Ectodermal cell (in vitro differentiated cells): Measurements from ENCODE around the gene SMG1.

Experiments
- H3K27ac ChIP-seq: 2 replicates; pipeline ENCODE4 v1.7.0; 2013; ENCODE audit warnings: mild to moderate bottlenecking, low read depth, low read length; ENCODE audit not compliant: insufficient read depth, poor library complexity, severe bottlenecking
- H3K27me3 ChIP-seq: 2 replicates; pipeline ENCODE4 v1.7.0; 2013; ENCODE audit warnings: mild to moderate bottlenecking, low read length; ENCODE audit not compliant: insufficient read depth, control insufficient read depth, poor library complexity, severe bottlenecking
- H3K36me3 ChIP-seq: one replicate; pipeline ENCODE4 v1.7.0; 2013; ENCODE audit warnings: low read length; ENCODE audit not compliant: control insufficient read depth, insufficient read depth
- H3K4me1 ChIP-seq: one replicate; pipeline ENCODE4 v1.7.0; 2013; ENCODE audit warnings: low read length; ENCODE audit not compliant: control insufficient read depth, insufficient read depth
- H3K4me3 ChIP-seq: 2 replicates; pipeline ENCODE4 v1.7.0; 2013; ENCODE audit warnings: low read depth, low read length, control low read depth; ENCODE audit not compliant: insufficient read depth
- H3K9me3 ChIP-seq: 2 replicates; pipeline ENCODE4 v1.7.0; 2013; ENCODE audit warnings: mild to moderate bottlenecking, low read length, moderate library complexity; ENCODE audit not compliant: control insufficient read depth
- WGBS, 2 experiments: methylation state at CpG; one replicate each; pipeline ENCODE4 v1.1.7; 2013; ENCODE audit warnings: missing lambda C conversion rate in 2 of 2; 5-methylcytosine and 5-hydroxymethylcytosine counted together

Gene SMG1

DNA sequence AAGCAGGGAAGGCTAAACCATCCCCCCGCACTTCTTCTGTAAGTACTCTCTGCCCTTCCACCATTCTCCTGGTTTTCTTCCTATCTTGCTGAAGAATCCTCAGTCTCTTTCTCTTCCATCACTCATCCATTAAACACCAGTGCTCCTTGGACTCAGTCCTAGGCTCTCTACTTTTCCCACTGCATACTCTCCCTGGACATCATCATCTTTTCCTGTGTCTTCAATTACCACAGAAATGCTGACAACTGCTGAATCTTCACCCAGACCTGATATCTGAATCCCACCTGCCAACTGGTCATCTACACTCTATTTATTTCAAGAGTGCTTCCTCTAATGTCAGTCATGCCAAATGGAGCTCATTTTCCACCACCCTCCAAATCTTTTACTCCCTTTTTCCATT, 71.0 kb downstream of the SMG1 start:
- Histone ChIP-seq H3K36me3 (peaks cover 23% of the 10 kb centered on the region), H3K27me3 (no peaks in the 10 kb centered on the region), H3K4me3 (no peak overlapping the region), H3K9me3 (no peaks in the 10 kb centered on the region), H3K4me1 (no peaks in the 10 kb centered on the region), H3K27ac (no peak overlapping the region)
- WGBS, 2 experiments: 88 to 95% methylated on average over 1 of the region's 1 CpG

DNA sequence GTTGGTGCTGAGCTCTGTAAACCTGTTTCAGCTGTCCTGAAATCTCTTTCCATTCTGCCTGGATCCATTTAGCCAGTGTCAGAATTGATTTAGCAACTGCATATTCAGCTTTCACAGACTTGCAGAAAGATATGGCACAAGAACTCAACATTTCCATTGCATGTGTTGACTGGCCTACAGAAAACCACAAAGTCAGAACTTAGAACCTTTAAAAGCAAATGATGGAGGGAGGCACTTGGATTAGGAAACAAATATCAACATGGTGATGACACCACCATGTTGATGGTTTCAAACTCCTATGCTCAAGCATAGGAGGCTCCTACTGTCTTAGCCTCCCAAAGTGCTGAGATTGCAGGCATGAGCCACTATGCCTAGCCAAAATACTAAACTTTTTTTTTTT, 72.5 kb downstream of the SMG1 start:
- Histone ChIP-seq H3K27ac (no peak overlapping the region), H3K4me1 (no peaks in the 10 kb centered on the region), H3K4me3 (no peak overlapping the region), H3K9me3 (no peaks in the 10 kb centered on the region), H3K27me3 (no peaks in the 10 kb centered on the region), H3K36me3 (peaks cover 31% of the 10 kb centered on the region)

GRCh38 chr16:18852647-18853046, 73.6 kb downstream of the SMG1 start:
- 83 to 100% methylated on average over 1 of the region's 1 CpG for WGBS, 2 experiments
- Histone ChIP-seq H3K9me3 (no peaks in the 10 kb centered on the region), H3K27ac (no peak overlapping the region), H3K4me1 (no peaks in the 10 kb centered on the region), H3K27me3 (no peaks in the 10 kb centered on the region), H3K36me3 (peaks cover 35% of the 10 kb centered on the region), H3K4me3 (no peak overlapping the region)

DNA sequence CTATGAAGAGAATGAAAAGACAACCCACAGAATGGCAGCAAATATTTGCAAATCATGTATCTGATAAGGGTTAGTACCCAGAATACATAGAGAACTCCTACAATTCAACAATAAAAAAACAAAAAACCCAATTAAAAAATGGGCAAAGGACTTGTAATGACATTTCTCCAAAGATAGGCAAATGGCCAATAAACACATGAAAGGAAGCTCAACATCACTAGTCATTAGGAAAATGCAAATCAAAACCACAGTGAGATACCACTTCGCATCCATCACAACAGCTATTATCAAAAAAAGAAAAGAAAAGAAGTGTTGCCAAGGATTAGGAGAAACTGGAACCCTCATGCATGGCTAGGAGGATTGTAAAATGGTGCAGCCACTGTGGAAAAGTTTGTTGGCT, 79.8 kb downstream of the SMG1 start:
- Histone ChIP-seq H3K27ac (no peak overlapping the region), H3K4me1 (no peaks in the 10 kb centered on the region), H3K9me3 (no peaks in the 10 kb centered on the region), H3K4me3 (no peak overlapping the region), H3K36me3 (peaks cover 54% of the 10 kb centered on the region), H3K27me3 (no peaks in the 10 kb centered on the region)
- WGBS, 2 experiments: 100% methylated on average over 1 of the region's 1 CpG; no CpG with 5 or more reads in 1 of the 2 experiments

DNA sequence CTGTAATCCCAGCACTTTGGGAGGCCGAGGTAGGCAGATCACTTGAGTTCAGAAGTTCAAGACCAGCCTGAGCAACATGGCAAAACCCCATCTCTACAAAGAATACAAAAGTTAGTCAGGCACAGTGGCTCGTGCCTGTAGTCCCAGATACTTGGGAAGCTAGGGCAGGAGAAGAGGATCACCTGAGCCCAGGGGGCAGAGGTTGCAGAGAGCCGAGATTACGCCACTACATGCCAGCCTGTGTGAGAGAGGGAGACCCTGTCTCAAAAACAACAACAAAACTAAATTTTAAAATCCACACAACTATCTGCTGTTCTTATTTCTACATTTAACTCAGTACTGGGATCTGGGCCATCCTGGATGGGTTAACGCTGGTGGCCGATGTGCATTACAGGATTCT, 83.6 kb downstream of the SMG1 start:
- WGBS, 2 experiments: 94 to 96% methylated on average over 6 of the region's 6 CpGs
- Histone ChIP-seq H3K27ac (no peak overlapping the region), H3K27me3 (no peaks in the 10 kb centered on the region), H3K4me1 (no peaks in the 10 kb centered on the region), H3K4me3 (no peak overlapping the region), H3K36me3 (peaks cover 38% of the 10 kb centered on the region), H3K9me3 (no peaks in the 10 kb centered on the region)

DNA sequence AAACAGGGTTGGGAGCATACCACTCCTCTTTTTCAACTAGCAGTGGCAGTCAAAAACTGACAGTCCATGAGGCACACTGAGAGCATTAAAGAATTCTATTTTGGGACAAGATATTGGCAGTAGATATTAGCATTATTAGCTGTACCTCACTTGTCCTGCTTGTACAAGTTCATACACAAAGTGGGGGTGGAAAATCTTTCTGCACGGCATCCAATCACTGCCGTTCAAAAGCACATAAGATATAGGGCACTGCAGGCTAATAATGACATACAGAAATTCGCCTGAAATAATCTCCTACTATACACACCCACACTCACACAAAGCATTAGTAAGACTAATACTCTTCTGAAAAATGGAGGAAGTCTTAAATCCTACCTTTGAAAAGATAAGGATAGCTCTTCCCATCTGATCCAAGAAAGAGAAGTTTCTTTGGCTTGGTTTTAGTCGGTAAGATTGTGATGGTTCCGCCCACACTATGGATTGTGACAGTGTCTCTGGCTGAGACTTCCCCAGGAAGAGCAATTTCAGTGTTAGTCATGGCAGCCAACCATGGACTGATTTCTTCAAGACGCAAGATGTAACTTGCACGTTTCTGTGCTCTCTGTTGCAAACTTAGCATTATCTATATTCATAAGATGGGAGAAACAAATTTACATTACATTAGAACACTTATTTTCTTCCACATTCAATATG, 84.2 kb downstream of the SMG1 start:
- H3K4me3 ChIP-seq: no peak overlapping the region
- no peaks in the 10 kb centered on the region for H3K27me3 ChIP-seq
- no peaks in the 10 kb centered on the region for H3K9me3 ChIP-seq
- no peaks in the 10 kb centered on the region for H3K4me1 ChIP-seq
- peaks cover 39% of the 10 kb centered on the region for H3K36me3 ChIP-seq
- no peak overlapping the region for H3K27ac ChIP-seq
- WGBS, 2 experiments: 93 to 97% methylated on average over 7 of the region's 7 CpGs

- H3K36me3 ChIP-seq: peaks cover 46% of the 10 kb centered on the region
- no peak overlapping the region for H3K27ac ChIP-seq
- H3K27me3 ChIP-seq: no peaks in the 10 kb centered on the region
- H3K9me3 ChIP-seq: no peaks in the 10 kb centered on the region
- no peaks in the 10 kb centered on the region for H3K4me1 ChIP-seq
- 82 to 90% methylated on average over 5 to 6 of the region's 6 CpGs for WGBS, 2 experiments
- no peak overlapping the region for H3K4me3 ChIP-seq
Observed at GRCh38 chr16:18839555-18839954, 86.7 kb downstream of the SMG1 start.

GRCh38 chr16:18836702-18837101, 89.5 kb downstream of the SMG1 start:
- peaks cover 55% of the 10 kb centered on the region for H3K36me3 ChIP-seq
- no peaks in the 10 kb centered on the region for H3K27me3 ChIP-seq

DNA sequence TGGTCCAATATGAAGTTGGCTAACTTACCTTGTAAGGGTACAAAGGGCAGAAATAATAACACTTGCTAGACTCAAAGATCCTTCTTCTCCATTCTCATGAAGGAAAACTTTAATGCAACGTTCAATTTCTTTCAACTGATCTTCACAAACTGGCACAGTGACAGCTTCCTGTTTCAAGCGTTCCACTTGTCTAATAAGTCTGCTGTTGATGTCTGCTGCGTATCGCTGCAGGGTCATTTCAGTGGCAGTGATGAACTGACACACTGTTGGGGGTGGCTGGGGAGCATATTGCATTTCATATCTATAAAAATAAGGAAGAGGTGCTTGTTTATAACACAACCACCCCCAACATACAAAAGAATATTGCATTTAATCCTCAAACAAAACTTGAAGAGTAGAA, 91.3 kb downstream of the SMG1 start:
- Histone ChIP-seq H3K4me1 (no peaks in the 10 kb centered on the region), H3K4me3 (no peak overlapping the region), H3K9me3 (no peaks in the 10 kb centered on the region), H3K36me3 (peaks cover 60% of the 10 kb centered on the region), H3K27me3 (no peaks in the 10 kb centered on the region), H3K27ac (no peak overlapping the region)
- 97 to 99% methylated on average over 4 of the region's 4 CpGs for WGBS, 2 experiments

More at GRCh38 chr16:18836702-18837101, 89.5 kb downstream of the SMG1 start:
- Histone ChIP-seq H3K9me3 (no peaks in the 10 kb centered on the region), H3K27ac (no peak overlapping the region), H3K4me1 (no peaks in the 10 kb centered on the region), H3K4me3 (no peak overlapping the region)

- no peaks in the 10 kb centered on the region for H3K9me3 ChIP-seq
- H3K36me3 ChIP-seq: peaks cover 66% of the 10 kb centered on the region
- no peak overlapping the region for H3K4me3 ChIP-seq
- WGBS, 2 experiments: 96% methylated on average over 8 to 9 of the region's 9 CpGs
- no peaks in the 10 kb centered on the region for H3K27me3 ChIP-seq
- H3K4me1 ChIP-seq: no peaks in the 10 kb centered on the region
- H3K27ac ChIP-seq: no peak overlapping the region
Observed at GRCh38 chr16:18833707-18834505, 92.3 kb downstream of the SMG1 start.
